Fibroblast of lung (primary cell): ENCODE data around the gene SNHG17. TPM values are rescaled to one million over a fixed set of nuclear protein-coding genes. Genes with fewer than 3 reads are reported as not detected.
"Not testable (repeated sequence)": the region's sequence is repeated elsewhere in the genome, so short reads cannot be mapped to it uniquely, and the experiment has no call there.

Experiments
- DNase-seq, 2 donors: peaks; one replicate each; pipeline versions ENCODE4 v3.0.0 to v3.0.0-alpha.2; 2010; ENCODE audit warnings: low read depth in 2 of 2
- H2AFZ ChIP-seq: 2 replicates; pipeline ENCODE4 v1.5.1; 2012; ENCODE audit warnings: low read length, control low read depth, inconsistent platforms
- H3K27ac ChIP-seq: 2 replicates; pipeline ENCODE4 v1.5.1; 2011; ENCODE audit warnings: low read length, control low read depth; ENCODE audit not compliant: insufficient read depth
- H3K27me3 ChIP-seq: 2 replicates; pipeline ENCODE4 v1.5.1; 2011; ENCODE audit warnings: mild to moderate bottlenecking, low read length; ENCODE audit not compliant: control insufficient read depth, insufficient read depth
- H3K36me3 ChIP-seq: 2 replicates; pipeline ENCODE4 v1.5.1; 2011; ENCODE audit warnings: low read length; ENCODE audit not compliant: control insufficient read depth, insufficient read depth
- H3K4me1 ChIP-seq: 2 replicates; pipeline ENCODE4 v1.5.1; 2011; ENCODE audit warnings: low read length; ENCODE audit not compliant: control insufficient read depth, insufficient read depth; ENCODE audit errors: extremely low read depth
- H3K4me2 ChIP-seq: 2 replicates; pipeline ENCODE4 v1.5.1; 2011; ENCODE audit warnings: low read length, control low read depth; ENCODE audit not compliant: insufficient read depth; ENCODE audit errors: extremely low read depth
- H3K4me3 ChIP-seq, 4 experiments: fragments of 200-600 bp in 1 of 4; sonication (generic) in 1 of 4; replicated peaks in 1 of 4; 2 replicates each; pipeline ENCODE4 v1.5.1; 2011 to 2016; ENCODE audit warnings: low read length in 4 of 4, low read depth in 3 of 4, mild to moderate bottlenecking in 3 of 4, control low read depth in 2 of 4, inconsistent platforms in 1 of 4, mixed read lengths in 1 of 4; ENCODE audit not compliant: insufficient read depth in 1 of 4; ENCODE audit errors: control extremely low read depth in 1 of 4
- H3K79me2 ChIP-seq: 2 replicates; pipeline ENCODE4 v1.5.1; 2012; ENCODE audit warnings: mild to moderate bottlenecking, low read length, inconsistent platforms; ENCODE audit not compliant: control insufficient read depth, insufficient read depth
- H3K9ac ChIP-seq: 2 replicates; pipeline ENCODE4 v1.5.1; 2011; ENCODE audit warnings: mild to moderate bottlenecking, low read length, control low read depth; ENCODE audit not compliant: insufficient read depth
- H3K9me3 ChIP-seq: 2 replicates; pipeline ENCODE4 v1.5.1; 2012; ENCODE audit warnings: low read depth, low read length; ENCODE audit not compliant: control insufficient read depth, insufficient read depth
- H4K20me1 ChIP-seq: 2 replicates; pipeline ENCODE4 v1.5.1; 2011; ENCODE audit warnings: low read length; ENCODE audit not compliant: control insufficient read depth, insufficient read depth; ENCODE audit errors: extremely low read depth
- EZH2 ChIP-seq: IDR thresholded peaks from 2 replicates; pipeline ENCODE4 v1.5.1; 2012; ENCODE audit warnings: low read length, control low read depth, mild to moderate bottlenecking; ENCODE audit errors: missing control alignments
- polyA plus RNA-seq, 2 donors: library from polyadenylated mRNA; depleted of rRNA in 1 of 2; stranded (reverse) in 1 of 2; unstranded in 1 of 2; fragments of >200 nt; gene quantifications; 2 replicates each; pipeline ENCODE4 v1.2.1, GENCODE V29; 2011 to 2012; ENCODE audit warnings: missing spikeins in 1 of 2
- total RNA-seq: library from RNA; depleted of rRNA; stranded (reverse); fragments of >200 nt; gene quantifications from 2 replicates; pipeline ENCODE4 v1.2.1, GENCODE V29; 2014
- TF ChIP-seq, protein P1 (sequence below), 2 donors: IDR thresholded peaks in 1 of 2; conservative IDR thresholded peaks in 1 of 2; 1 replicate in 1 of 2; 2 replicates in 1 of 2; pipeline ENCODE4 v1.5.1; 2011 to 2012; ENCODE audit warnings: low read length in 2 of 2, control low read depth in 1 of 2, inconsistent platforms in 1 of 2, low read depth in 1 of 2, mild to moderate bottlenecking in 1 of 2

Gene SNHG17
- total and polyA plus RNA-seq, 2 donors (not counting 1 experiment from before 2014, with no cell fraction given), result 10.6 to 15.0 TPM

DNA sequence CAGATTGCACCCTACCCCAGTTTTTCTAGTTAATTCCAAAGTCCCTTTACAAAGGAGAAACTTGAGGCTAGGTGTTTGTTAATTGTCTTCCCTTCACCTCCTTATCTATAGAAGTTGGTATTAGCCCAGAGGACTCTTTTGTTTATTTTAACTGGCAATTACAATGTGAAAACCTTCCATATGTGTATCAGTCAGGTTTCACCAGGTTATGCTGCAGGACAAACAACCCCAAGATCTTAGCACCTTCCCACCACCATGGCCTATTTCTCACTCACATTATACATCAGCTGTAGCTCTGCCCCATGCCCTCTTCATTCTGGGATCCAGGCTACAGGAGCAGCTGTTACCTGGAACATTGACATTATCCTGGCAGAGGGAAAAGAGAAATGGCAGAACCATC, 31.1 kb downstream of the SNHG17 start:
- H3K4me3 ChIP-seq, result no peak overlapping the region
- no peak overlapping the region for H2AFZ ChIP-seq
- no peak for DNase-seq
- no peak overlapping the region for H3K27ac ChIP-seq
- H3K79me2 ChIP-seq, result no peaks in the 10 kb centered on the region
- no peaks in the 10 kb centered on the region for H3K9me3 ChIP-seq
- H3K36me3 ChIP-seq, result no peaks in the 10 kb centered on the region
- no peak overlapping the region for H3K9ac ChIP-seq
- H4K20me1 ChIP-seq, result no peaks in the 10 kb centered on the region
- no peaks in the 10 kb centered on the region for H3K27me3 ChIP-seq
- no peak overlapping the region for H3K4me2 ChIP-seq
- TF ChIP-seq, protein P1, sequence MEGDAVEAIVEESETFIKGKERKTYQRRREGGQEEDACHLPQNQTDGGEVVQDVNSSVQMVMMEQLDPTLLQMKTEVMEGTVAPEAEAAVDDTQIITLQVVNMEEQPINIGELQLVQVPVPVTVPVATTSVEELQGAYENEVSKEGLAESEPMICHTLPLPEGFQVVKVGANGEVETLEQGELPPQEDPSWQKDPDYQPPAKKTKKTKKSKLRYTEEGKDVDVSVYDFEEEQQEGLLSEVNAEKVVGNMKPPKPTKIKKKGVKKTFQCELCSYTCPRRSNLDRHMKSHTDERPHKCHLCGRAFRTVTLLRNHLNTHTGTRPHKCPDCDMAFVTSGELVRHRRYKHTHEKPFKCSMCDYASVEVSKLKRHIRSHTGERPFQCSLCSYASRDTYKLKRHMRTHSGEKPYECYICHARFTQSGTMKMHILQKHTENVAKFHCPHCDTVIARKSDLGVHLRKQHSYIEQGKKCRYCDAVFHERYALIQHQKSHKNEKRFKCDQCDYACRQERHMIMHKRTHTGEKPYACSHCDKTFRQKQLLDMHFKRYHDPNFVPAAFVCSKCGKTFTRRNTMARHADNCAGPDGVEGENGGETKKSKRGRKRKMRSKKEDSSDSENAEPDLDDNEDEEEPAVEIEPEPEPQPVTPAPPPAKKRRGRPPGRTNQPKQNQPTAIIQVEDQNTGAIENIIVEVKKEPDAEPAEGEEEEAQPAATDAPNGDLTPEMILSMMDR (conservative IDR thresholded peaks at IDR 0.05 in 1 of 2, IDR thresholded peaks at IDR 0.05 in 1 of 2; ENCODE audit: low read depth in 1 of 2, low read length in 2 of 2), result no peak
- TF ChIP-seq EZH2, result no peak
- no peaks in the 10 kb centered on the region for H3K4me1 ChIP-seq

DNA sequence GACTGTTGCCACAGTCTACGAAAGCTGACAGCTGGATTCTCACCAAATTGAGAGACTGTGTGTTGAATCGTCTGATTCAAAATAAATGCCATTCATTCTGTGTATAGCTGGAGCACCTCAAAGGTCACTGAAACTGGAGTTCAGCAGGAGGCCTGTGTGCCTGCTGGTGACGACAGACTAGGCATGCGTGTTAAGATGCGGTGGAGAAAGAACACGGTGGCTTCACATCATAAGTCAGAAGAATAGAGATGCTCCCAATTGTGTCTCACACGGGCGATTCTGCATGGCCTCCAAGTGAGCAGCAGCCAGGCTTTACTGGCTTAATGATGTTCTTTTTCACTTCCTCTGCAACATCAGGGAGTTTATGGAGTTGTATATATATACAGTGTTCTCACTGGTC, 32.3 kb downstream of the SNHG17 start:
- Histone ChIP-seq H3K9me3 (no peaks in the 10 kb centered on the region), H3K4me2 (no peak overlapping the region), H3K4me3 (no peak overlapping the region), H4K20me1 (no peaks in the 10 kb centered on the region), H2AFZ (no peak overlapping the region), H3K79me2 (no peaks in the 10 kb centered on the region), H3K4me1 (no peaks in the 10 kb centered on the region), H3K36me3 (no peaks in the 10 kb centered on the region), H3K9ac (no peak overlapping the region), H3K27ac (no peak overlapping the region), H3K27me3 (no peaks in the 10 kb centered on the region)
- TF ChIP-seq, protein P1 (conservative IDR thresholded peaks at IDR 0.05 in 1 of 2, IDR thresholded peaks at IDR 0.05 in 1 of 2; ENCODE audit: low read depth in 1 of 2, low read length in 2 of 2), result no peak
- TF ChIP-seq EZH2, result no peak
- no peak for DNase-seq

DNA sequence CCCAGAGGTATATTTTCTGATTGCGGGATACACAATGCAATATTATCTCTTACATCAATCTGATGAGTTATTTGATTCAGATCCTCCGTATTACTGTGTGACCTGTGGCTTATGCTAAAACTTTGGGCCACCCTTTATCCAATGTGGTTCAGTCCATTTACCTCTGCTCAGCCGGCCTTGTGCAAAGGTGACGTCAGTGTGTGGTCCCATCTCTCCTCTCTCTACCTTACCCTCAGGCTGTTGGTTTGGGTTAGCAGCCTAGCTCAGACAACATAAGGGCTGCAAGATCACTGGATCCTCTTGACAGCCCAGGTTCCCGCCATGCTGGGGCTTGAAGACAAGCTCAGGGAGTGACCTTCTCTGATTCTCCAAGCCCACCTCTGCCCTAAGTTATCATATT, 33.0 kb downstream of the SNHG17 start:
- no peak overlapping the region for H2AFZ ChIP-seq

DNA sequence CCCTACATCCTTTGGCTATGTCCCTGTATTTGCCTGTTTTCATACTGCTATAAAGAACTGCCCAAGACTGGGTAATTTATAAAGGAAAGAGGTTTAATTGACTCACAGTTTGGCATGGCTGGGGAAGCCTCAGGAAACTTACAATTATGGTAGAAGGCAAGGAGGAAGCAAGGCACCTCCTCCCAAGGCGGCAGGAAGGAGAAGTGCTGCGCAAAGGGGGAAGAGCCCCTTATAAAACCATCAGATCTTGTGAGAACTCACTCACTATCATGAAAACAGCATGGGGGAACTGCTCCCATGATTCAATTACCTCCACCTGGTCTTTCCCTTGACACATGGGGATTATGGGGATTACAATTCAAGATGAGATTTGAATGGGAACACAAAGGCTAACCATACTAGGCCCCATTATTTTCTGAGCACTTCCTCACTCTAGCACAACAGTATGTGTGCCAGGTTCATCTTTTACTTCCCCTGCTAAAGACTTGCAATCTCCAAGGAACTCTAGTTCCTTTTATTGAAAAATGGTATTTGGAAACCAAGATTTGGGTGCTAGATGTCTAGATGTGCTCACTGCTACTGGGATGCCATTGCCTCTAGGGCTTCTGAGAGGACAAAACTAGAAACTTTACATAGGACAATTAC, 39.3 kb downstream of the SNHG17 start:
- H3K9me3 ChIP-seq, H3K79me2 ChIP-seq: not testable (repeated sequence)

More for the DNA sequence above, 33.0 kb downstream of the SNHG17 start:
- no peak overlapping the region for H3K9ac ChIP-seq
- no peaks in the 10 kb centered on the region for H3K4me1 ChIP-seq
- H3K79me2 ChIP-seq, result no peaks in the 10 kb centered on the region
- H3K4me3 ChIP-seq, result no peak overlapping the region
- no peak for DNase-seq
- no peak overlapping the region for H3K4me2 ChIP-seq
- H3K27me3 ChIP-seq, result no peaks in the 10 kb centered on the region
- H3K27ac ChIP-seq, result no peak overlapping the region
- no peaks in the 10 kb centered on the region for H3K9me3 ChIP-seq
- H4K20me1 ChIP-seq, result no peaks in the 10 kb centered on the region
- H3K36me3 ChIP-seq, result no peaks in the 10 kb centered on the region
- no peak for TF ChIP-seq EZH2
- TF ChIP-seq, protein P1 (conservative IDR thresholded peaks at IDR 0.05 in 1 of 2, IDR thresholded peaks at IDR 0.05 in 1 of 2; ENCODE audit: low read depth in 1 of 2, low read length in 2 of 2), result no peak

More for the DNA sequence above, 39.3 kb downstream of the SNHG17 start:
- H2AFZ ChIP-seq, H4K20me1 ChIP-seq, H3K4me2 ChIP-seq, H3K27ac ChIP-seq, DNase-seq, H3K36me3 ChIP-seq, H3K9ac ChIP-seq, H3K27me3 ChIP-seq, H3K4me3 ChIP-seq, H3K4me1 ChIP-seq: not testable (repeated sequence)
